ACHN (cell line): ENCODE results near the gene ZFP36L2.

Source experiments
- DNase-seq: peaks from one replicate; pipeline ENCODE4 v3.0.0-alpha.2; 2015
- in situ Hi-C: cut with HindIII; loops from 2 replicates; pipeline ENCODE4 v1.10.0; 2017; ENCODE audit warnings: low sequenced_read_pairs, low pct_ligation_motif_present, low pct_unique_long_range_greater_than_20kb

Gene ZFP36L2

GRCh38 chr2:43217228-43218154 lies 8.9 kb downstream of the ZFP36L2 start:
- in situ Hi-C loops: no loop called here
- DNase-seq: no peak

DNA sequence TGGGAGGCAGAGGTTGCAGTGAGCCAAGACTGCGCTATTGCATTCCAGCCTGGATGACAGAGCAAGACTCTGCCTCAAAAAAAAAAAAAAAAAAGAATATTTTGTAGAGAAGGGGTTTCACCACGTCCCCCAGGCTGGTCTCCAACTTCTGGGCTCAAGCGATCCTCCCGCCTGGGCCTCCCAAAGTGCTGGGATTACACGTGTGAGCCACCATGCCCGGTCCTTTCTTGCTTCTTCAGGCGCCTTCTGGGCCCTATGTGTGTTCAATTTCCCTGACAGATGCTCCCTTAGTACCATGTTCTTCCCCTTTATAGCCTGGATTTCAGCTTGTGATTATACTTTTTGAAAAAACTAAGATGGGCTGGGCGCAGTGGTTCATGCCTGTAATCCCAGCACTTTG lies 9.8 kb downstream of the ZFP36L2 start:
- in situ Hi-C loops: no loop called here

DNA sequence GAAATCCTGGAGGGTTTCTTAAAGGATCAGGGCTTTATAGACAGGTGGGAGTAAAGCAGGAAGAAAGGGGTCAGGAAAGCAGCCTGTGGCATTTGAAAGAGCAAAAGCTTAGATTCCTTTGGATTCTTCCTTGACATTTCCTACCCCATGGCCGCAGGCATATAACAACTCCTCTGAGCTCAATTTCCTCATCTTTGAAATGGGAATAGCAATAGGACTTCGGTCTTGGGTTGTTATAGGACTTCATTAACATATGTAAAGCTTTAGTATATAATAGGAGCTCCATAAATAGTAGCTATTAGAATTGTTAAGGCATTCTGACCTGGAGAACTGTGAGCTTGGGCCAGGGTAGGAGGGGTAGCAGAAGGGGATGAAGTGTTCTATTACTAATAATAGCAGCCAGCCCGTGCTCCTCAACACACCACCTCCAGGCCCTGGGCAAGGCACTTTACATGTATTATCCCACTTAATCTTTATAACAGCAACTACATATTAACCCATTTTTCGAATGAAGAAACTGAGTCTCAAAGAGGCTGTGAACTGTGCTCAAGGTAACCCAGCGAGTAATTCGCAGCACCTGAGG lies 10.6 kb downstream of the ZFP36L2 start:
- DNase-seq: no peak
- in situ Hi-C loops: no loop called here

More for the DNA sequence above, 9.8 kb downstream of the ZFP36L2 start:
- DNase-seq: no peak

DNA sequence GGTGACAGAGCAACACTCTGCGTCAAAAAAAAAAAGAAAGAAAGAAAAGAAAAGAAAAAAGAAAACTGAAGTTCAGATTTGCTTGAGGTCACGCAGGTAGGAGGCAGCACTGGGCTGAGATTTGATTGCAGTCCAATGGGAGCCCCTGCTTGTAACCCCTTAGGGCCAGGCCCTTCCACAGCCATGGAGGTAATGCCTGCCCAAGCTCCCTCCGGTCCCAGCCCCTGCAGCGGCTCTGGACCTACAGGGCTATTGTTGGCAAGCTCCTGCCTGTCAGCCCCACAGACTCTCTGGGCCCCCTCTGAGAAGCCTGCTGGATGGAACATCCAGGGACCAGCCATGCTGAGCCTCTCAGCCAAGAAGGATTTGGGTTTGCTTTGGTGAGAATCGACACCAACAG lies 12.2 kb downstream of the ZFP36L2 start:
- no peak for DNase-seq
- in situ Hi-C loops: no loop called here

DNA sequence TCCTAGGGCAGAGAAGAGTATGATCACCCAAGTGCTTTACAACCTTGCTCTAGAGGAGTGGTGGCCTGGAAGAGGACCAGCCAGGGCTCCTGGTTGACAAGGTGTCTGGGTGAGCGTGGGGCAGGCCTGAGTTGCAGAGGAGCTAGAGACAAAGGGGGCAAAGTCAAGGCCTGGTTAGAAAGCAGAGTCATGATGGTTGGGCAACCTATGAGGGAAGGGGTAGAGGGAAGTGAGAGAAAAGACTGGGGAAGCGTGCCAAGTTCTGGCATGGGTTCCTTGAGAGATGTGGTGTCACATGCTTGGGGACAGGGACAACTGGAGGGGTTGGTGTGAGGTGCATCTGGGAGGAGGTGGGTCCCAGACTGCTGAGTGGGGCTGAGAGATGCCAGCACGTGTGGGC lies 13.5 kb downstream of the ZFP36L2 start:
- in situ Hi-C loops: no loop called here
- DNase-seq: no peak

GRCh38 chr2:43212216-43212835 lies 14.1 kb downstream of the ZFP36L2 start:
- in situ Hi-C loops: no loop called here

GRCh38 chr2:43210467-43211303 lies 15.7 kb downstream of the ZFP36L2 start:
- in situ Hi-C loops: no loop called here
- no peak for DNase-seq

More at GRCh38 chr2:43212216-43212835, 14.1 kb downstream of the ZFP36L2 start:
- DNase-seq: no peak

DNA sequence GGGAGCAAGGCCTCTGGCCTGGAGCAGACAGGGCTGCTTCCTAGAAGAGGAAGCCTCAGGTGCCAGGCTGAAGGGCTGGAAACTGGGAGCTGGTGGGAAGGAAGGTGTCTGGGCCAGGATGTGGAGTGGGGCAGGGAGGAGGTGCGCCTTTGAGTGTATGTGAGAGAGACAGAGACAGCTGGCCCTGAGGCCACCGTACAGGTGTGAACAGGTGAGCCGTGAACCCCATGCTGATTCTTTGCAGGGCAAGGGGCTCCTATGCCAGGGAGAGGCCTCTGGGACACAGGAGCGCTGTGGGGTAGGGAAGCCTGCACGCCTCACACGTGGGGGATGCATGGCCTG lies 16.3 kb downstream of the ZFP36L2 start:
- no peak for DNase-seq
- in situ Hi-C loops: no loop called here

- in situ Hi-C loops: no loop called here
- no peak for DNase-seq
Observed at GRCh38 chr2:43209204-43209717, 17.1 kb downstream of the ZFP36L2 start.

DNA sequence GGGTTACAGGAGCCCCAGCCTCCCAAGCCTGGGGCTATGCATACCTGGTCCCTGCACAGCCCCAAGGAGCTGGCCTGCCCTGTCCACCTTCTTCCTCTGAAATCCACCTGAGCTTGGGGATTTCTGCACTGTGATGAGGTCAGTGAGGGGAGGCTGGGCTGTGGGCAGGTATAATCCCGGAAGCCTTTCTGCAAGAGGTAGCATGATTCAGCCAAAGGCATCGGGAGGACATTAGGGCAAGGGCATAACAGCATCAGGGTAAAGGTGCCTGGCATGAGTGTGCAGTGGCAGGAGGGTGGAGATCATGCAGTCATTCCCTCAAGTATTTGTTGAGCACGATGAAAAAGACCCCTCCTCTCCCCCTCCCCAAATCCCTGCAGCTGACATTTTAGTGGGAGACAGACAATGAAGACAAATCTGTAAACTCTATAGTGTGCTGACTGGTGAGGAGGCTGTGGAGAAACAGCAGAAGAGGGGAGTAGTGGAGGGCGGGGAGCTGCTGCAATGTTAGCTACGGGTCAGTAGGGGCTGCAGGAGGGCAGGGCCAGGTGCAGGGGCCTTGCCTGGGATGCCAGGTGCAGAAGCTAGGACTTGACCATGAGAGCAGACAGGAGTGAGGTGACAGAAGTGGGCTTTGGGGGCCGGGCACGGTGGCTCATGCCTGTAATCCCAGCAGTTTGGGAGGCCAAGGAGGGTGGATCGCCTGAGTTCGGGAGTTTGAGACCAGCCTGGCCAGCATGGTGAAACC lies 18.7 kb downstream of the ZFP36L2 start:
- no peak for DNase-seq
- in situ Hi-C loops: no loop called here

DNA sequence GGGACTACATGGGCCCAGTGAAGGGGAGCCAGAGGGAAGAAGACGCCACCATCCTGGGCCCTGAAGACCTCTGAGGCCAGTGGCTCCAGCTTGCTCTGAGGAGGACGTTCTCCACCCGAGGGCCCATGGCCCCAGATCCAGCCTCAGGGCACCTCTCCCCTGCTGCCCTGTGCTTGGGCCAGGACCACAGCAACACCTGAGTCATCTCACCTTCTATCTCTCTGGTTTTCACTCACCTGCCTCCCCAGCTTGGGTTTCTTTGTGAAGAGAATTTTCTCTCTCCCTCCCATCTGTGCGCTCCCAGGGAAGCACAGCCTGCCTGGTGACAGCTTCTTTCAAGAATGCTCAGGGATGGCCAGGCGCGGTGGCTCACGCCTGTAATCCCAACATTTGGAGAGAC lies 19.8 kb downstream of the ZFP36L2 start:
- no peak for DNase-seq
- in situ Hi-C loops: no loop called here

GRCh38 chr2:43203373-43203772 lies 23.0 kb downstream of the ZFP36L2 start:
- no peak for DNase-seq
- in situ Hi-C loops: no loop called here

DNA sequence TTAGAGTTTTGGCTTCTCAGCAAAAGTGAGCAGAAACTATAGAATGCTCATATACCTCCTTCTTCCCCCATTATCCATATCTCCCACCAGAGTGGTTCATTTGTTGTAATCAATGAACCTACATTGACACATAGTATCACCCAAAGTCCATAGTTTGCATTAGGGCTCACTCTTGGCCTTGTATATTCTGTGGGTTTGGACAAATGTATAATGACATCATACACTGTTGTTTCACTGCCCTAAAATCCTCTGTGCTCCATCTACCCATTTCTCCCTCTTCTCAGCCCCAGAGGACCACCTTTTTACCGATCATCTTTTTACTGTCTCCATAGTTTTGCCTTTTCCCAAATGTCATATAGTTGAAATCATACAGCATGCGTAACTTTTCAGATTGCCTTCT lies 24.1 kb downstream of the ZFP36L2 start:
- in situ Hi-C loops: no loop called here
- no peak for DNase-seq

- in situ Hi-C loops: no loop called here
- DNase-seq: no peak
Observed at GRCh38 chr2:43201497-43201896, 24.9 kb downstream of the ZFP36L2 start.

- in situ Hi-C loops: no loop called here
- no peak for DNase-seq
Observed at GRCh38 chr2:43201016-43201415, 25.4 kb downstream of the ZFP36L2 start.

- DNase-seq: no peak
- in situ Hi-C loops: no loop called here
Observed at GRCh38 chr2:43199492-43200488, 26.6 kb downstream of the ZFP36L2 start.

GRCh38 chr2:43198263-43198662 lies 28.1 kb downstream of the ZFP36L2 start:
- in situ Hi-C loops: no loop called here
- no peak for DNase-seq
